Stimulated activated CD8-positive, alpha-beta memory T cell treated with anti-CD3 and anti-CD28 coated beads, Interleukin-15, amount 100 ng/mL, for 48 hours (primary cell): ENCODE results near the gene DDX39A.

Experiments used
- DNase-seq, 2 donors: peaks; one replicate each; pipeline ENCODE4 v3.0.0-alpha.2; 2020; ENCODE audit warnings: low read depth in 2 of 2

Gene DDX39A

GRCh38 chr19:14363183-14364097, 55.7 kb downstream of the DDX39A start:
- peak; percentile 61 to 65 for DNase-seq

GRCh38 chr19:14361824-14362223, 57.3 kb downstream of the DDX39A start:
- no peak for DNase-seq
